HG02884 (cell line): ENCODE data around the gene REG1B.
"Not testable (repeated sequence)": the region's sequence is repeated elsewhere in the genome, so short reads cannot be mapped to it uniquely, and the experiment has no call there.

Source experiments
- ATAC-seq: cut with Tn5 transposase; IDR thresholded peaks from one replicate; pipeline ENCODE4 v1.9.1; 2021; ENCODE audit warnings: mild to moderate bottlenecking, moderate library complexity; ENCODE audit not compliant: unreplicated experiment

REG1B gene

GRCh38 chr2:79085382-79085781 lies 2.4 kb downstream of the REG1B start:
- ATAC-seq: no peak

- ATAC-seq: no peak
Observed at GRCh38 chr2:79084495-79085135, 3.2 kb downstream of the REG1B start.

GRCh38 chr2:79083597-79084251 lies 4.1 kb downstream of the REG1B start:
- no peak for ATAC-seq

GRCh38 chr2:79082987-79083386 lies 4.8 kb downstream of the REG1B start:
- ATAC-seq: no peak

GRCh38 chr2:79071078-79071477 lies 16.7 kb downstream of the REG1B start:
- ATAC-seq: no peak

- ATAC-seq: no peak
Observed at GRCh38 chr2:79065201-79065600, 22.6 kb downstream of the REG1B start.

GRCh38 chr2:79054769-79055168 lies 33.0 kb downstream of the REG1B start:
- not testable (repeated sequence) for ATAC-seq

GRCh38 chr2:79053486-79053885 lies 34.3 kb downstream of the REG1B start:
- ATAC-seq: not testable (repeated sequence)

- no peak for ATAC-seq
Observed at GRCh38 chr2:79041032-79041448, 46.8 kb downstream of the REG1B start.

GRCh38 chr2:79039944-79040343 lies 47.8 kb downstream of the REG1B start:
- no peak for ATAC-seq
